Right ventricle myocardium inferior (tissue), 1 donor: Measurements from ENCODE around the gene LZTS3. TPM values are rescaled to one million over a fixed set of nuclear protein-coding genes. Genes with fewer than 3 reads are reported as not detected.
A peak's percentile ranks its signal among the peaks of the same experiment; 100 is the strongest.
"Not testable (repeated sequence)": the region's sequence is repeated elsewhere in the genome, so short reads cannot be mapped to it uniquely, and the experiment has no call there.

Source experiments
- ATAC-seq: fragments of 200-7000 bp; cut with Tn5 transposase; one replicate; pipeline ENCODE4 v1.9.1; 2020; ENCODE audit warnings: mild to moderate bottlenecking, moderate library complexity
- DNase-seq: peaks from one replicate; pipeline ENCODE4 v3.0.0; 2021; ENCODE audit errors: missing footprints
- intact Hi-C: fragments of 100-400 bp; cut with DNase I; formaldehyde crosslinking; loops from one replicate; pipeline ENCODE4 v1.11.0; 2022
- total RNA-seq: library from RNA; stranded (reverse); fragmentation: NEBNext Ultra II Directional; extraction: Animal tissue kit (Norgen Biotek cat#: 25700); gene quantifications from one replicate; pipeline ENCODE4 v1.2.1, GENCODE V29; 2021
- donor health status: DM: no; HTN: yes; CAD: no; lungs with severe emphysema.

LZTS3 gene
- total RNA-seq, 1 donor from 2014 or later, result 19.6 TPM

DNA sequence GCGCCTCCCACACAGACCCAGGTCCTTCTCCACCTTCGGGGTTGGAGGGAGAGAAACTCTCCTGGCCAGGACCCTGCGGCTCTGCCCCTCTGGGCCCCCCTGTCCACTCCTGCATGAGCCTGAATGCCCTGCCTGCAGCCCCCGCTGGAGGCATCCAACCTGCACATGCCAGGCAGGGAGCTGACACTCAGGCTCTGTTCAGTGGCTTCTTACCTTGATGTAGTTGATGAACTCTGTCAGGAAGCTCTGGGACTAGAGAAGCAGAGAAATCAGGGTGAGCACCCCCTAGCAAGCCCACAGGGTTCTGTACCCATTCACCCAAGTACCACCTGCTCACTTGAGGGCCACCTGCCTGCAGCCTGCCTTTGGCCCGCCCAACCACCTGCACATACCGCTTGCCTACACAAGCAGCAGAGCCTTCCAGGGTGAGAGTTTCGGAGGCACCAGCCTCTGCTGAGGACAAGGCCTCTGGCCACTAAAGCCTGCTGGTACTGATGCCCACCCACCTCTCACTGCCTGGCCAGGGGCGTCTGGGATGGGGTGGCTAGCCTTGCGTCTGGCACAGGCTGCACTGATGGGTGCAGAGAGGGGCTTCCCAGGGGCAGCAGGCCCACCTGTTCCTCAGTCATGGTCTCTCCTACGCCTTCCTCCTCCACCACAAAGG is 21.4 kb upstream of the LZTS3 start:
- intact Hi-C loops, result no loop called here
- no peak for ATAC-seq
- no peak for DNase-seq

GRCh38 chr20:3193806-3194616 is 20.7 kb upstream of the LZTS3 start:
- no peak for DNase-seq
- intact Hi-C loops, result no loop called here
- ATAC-seq, result no peak

GRCh38 chr20:3192226-3193015 is 19.1 kb upstream of the LZTS3 start:
- no peak for DNase-seq

DNA sequence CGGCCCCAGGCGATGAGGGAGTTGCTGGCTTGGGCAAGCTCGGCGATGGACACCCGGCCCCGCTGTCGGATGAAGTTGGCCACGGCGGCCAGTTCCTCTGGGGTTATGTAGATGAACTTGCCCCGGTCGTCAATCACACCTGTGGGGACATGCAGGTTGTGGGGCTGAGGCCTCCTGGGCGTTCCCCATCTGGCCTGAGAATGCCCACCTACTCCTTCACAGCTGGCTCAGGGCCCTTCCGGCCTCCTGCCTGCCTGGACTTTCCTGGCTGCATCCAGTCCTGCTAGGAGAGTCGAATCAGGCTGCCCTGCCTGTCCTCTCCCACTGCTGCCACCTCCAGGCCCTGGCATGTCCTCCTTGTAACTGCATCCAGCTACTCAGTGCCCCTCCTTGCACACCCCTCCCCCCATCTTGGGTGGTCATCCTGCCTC is 17.3 kb upstream of the LZTS3 start:
- no peak for ATAC-seq
- intact Hi-C loops, result no loop called here
- DNase-seq, result no peak

More at GRCh38 chr20:3192226-3193015, 19.1 kb upstream of the LZTS3 start:
- intact Hi-C loops, result no loop called here
- no peak for ATAC-seq

GRCh38 chr20:3189561-3190131 is 16.3 kb upstream of the LZTS3 start:
- intact Hi-C loops, result no loop called here
- DNase-seq (no peak), ATAC-seq (no peak)

DNA sequence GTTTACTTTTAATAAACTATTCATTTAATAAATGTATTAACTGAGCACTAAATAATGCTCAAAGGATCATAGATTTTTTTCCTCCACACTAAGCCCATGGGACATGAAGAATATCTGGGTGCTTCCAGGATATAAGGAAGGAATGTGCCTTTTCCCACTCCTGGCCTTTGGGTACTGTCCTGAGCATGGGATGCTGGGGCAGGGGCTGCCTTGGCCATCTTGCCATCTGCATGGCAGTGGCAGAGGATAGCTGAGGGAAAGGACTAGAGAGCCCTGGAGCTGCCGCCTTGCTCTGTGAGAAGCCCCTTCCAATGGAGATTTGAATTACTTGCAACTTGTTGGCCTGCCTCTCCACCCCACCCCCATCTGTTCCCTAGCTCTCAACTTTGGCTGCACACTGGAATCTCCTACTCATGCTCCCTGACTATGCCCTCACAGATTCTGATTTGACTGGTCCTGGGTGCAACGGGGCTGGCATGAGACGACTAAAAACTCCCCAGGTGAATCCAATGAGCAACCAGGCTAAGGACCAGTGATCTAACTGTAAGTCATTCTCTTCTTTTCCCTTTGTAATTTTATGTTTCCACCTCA is 15.6 kb upstream of the LZTS3 start:
- intact Hi-C loops, result no loop called here
- no peak for DNase-seq
- no peak for ATAC-seq

- ATAC-seq, DNase-seq, intact Hi-C loops: not testable (repeated sequence)
Observed at GRCh38 chr20:3187861-3188260, 14.5 kb upstream of the LZTS3 start.

GRCh38 chr20:3183896-3184612 is 10.7 kb upstream of the LZTS3 start:
- intact Hi-C loops, result no loop called here
- no peak for ATAC-seq
- no peak for DNase-seq

- intact Hi-C loops, ATAC-seq, DNase-seq: not testable (repeated sequence)
Observed at GRCh38 chr20:3182429-3182828, 9.1 kb upstream of the LZTS3 start.

GRCh38 chr20:3181270-3181669 is 7.9 kb upstream of the LZTS3 start:
- no peak for DNase-seq
- intact Hi-C loops, result no loop called here
- ATAC-seq, result no peak

DNA sequence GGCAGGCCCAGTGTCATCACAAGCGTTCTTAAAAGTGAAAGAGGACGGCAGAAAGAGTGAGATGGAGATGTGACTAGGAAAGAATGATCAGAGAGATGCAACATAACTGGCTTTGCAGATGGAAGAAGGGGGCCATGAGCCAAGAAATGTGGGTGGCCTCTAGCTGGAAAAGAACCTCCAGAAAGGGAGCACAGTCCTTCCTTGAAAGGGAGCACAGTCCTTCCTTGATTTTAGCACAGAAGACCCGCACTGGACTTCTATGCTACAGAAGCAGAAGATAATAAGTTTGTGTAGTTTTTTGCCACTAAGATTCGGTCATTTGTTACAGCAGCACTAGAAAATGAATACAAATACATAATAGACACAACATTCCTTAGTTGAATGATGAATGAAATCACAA is 7.0 kb upstream of the LZTS3 start:
- DNase-seq, result no peak
- no peak for ATAC-seq
- intact Hi-C loops, result no loop called here

- intact Hi-C loops, result no loop called here
- no peak for DNase-seq
Observed at GRCh38 chr20:3177746-3178485, 4.6 kb upstream of the LZTS3 start.

GRCh38 chr20:3175270-3175669 is 1.9 kb upstream of the LZTS3 start:
- intact Hi-C loops, result no loop called here
- DNase-seq (no peak), ATAC-seq (no peak)

More at GRCh38 chr20:3177746-3178485, 4.6 kb upstream of the LZTS3 start:
- no peak for ATAC-seq

- intact Hi-C loops, result no loop called here
- DNase-seq, result no peak
- no peak for ATAC-seq
Observed at GRCh38 chr20:3174442-3175261, 1.3 kb upstream of the LZTS3 start.

DNA sequence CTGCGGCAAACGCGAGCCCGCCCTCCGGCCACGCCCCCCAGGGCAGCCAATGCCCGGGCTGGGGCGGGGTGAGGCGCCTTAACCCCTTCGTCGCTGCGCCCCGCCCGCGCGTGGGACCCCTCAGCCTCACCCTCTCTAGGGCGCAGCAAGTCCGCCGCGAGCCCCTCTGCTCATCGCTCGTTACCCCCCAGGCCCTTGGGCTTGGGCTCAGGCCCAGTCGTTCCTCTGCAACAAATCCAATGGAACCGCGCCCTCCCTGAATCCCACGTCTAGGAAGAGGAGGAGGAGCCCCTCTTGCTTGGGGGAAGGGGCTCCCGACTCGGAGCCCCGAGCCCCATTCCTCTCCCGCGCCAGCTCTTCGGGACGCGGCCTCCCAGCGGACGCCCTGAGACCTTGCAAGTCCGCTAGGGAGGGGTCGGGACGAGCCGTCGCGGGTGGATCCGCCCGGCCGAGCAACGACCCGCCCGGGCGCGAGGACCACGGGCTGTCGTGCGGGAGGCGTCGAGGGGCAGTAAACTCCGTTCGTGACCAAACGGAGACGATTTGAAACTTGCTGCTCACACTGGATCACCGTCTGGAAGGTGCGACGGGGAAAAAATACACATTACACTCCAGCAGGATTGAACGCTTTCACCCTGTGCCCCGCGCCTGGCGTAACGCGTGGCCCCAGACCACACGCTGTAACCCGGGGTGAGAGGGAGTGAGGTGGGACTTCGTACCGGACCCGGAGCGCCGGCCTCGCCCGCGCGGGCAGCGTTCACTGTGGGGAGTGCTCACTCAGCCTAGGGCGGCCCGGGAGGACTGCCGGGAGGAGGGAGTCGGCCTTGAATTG is 477 bp upstream of the LZTS3 start:
- DNase-seq (peak; percentile 93), ATAC-seq (peak; percentile 97)
- intact Hi-C loops, result no loop called here
